Occipital lobe (tissue), 2 donors: Measurements from ENCODE around the gene RELN. TPM values are rescaled to one million over a fixed set of nuclear protein-coding genes. Genes with fewer than 3 reads are reported as not detected.
"Not testable (repeated sequence)": the region's sequence is repeated elsewhere in the genome, so short reads cannot be mapped to it uniquely, and the experiment has no call there.

Experiments
- DNase-seq: peaks from one replicate; lab custom pipeline; 2025; lab: John Stamatoyannopoulos, UW
- total RNA-seq: library from RNA; depleted of rRNA; stranded (reverse); fragments of >200 nt; gene quantifications from one replicate; pipeline ENCODE4 v1.2.3, GENCODE V29; 2014

RELN gene
- total RNA-seq = 34.2 TPM

GRCh38 chr7:103989200-103989784 is at the start of gene RELN:
Gene RELN (minus strand): TSS chr7:103989658. CDS start chr7:103989356, 302 bp downstream.
- no peak for DNase-seq

- no peak for DNase-seq
Measured at GRCh38 chr7:104038136-104038535, 48.7 kb upstream of the RELN start.

GRCh38 chr7:104036889-104037288 is 47.4 kb upstream of the RELN start:
- DNase-seq = not testable (repeated sequence)

- no peak for DNase-seq
Measured at GRCh38 chr7:104035351-104035750, 45.9 kb upstream of the RELN start.

GRCh38 chr7:104034679-104035078 is 45.2 kb upstream of the RELN start:
- DNase-seq = no peak

- DNase-seq = no peak
Measured at GRCh38 chr7:104033837-104034236, 44.4 kb upstream of the RELN start.

GRCh38 chr7:104032486-104032885 is 43.0 kb upstream of the RELN start:
- no peak for DNase-seq

- DNase-seq = no peak
Measured at GRCh38 chr7:104029765-104030164, 40.3 kb upstream of the RELN start.

- no peak for DNase-seq
Measured at GRCh38 chr7:104024632-104025031, 35.2 kb upstream of the RELN start.

GRCh38 chr7:104023100-104023499 is 33.6 kb upstream of the RELN start:
- DNase-seq = no peak

GRCh38 chr7:104018425-104018824 is 29.0 kb upstream of the RELN start:
- DNase-seq = no peak

- no peak for DNase-seq
Measured at GRCh38 chr7:104017001-104017400, 27.5 kb upstream of the RELN start.

- no peak for DNase-seq
Measured at GRCh38 chr7:104012835-104013234, 23.4 kb upstream of the RELN start.

GRCh38 chr7:104011829-104012228 is 22.4 kb upstream of the RELN start:
- no peak for DNase-seq

GRCh38 chr7:104010052-104010909 is 20.8 kb upstream of the RELN start:
- no peak for DNase-seq

- DNase-seq = no peak
Measured at GRCh38 chr7:104008107-104008506, 18.6 kb upstream of the RELN start.

- no peak for DNase-seq
Measured at GRCh38 chr7:104007614-104008013, 18.2 kb upstream of the RELN start.

- no peak for DNase-seq
Measured at GRCh38 chr7:104005197-104005596, 15.7 kb upstream of the RELN start.

- DNase-seq = no peak
Measured at GRCh38 chr7:103996639-103997038, 7.2 kb upstream of the RELN start.

GRCh38 chr7:103996017-103996551 is 6.6 kb upstream of the RELN start:
- DNase-seq = no peak

GRCh38 chr7:103995554-103995953 is 6.1 kb upstream of the RELN start:
- no peak for DNase-seq

- no peak for DNase-seq
Measured at GRCh38 chr7:103993551-103993950, 4.1 kb upstream of the RELN start.

- DNase-seq = no peak
Measured at GRCh38 chr7:103991406-103991805, 1.9 kb upstream of the RELN start.
